Measurements from ENCODE around the gene UBXN10. TPM values are rescaled to one million over a fixed set of nuclear protein-coding genes. Genes with fewer than 3 reads are reported as not detected.

Gene UBXN10
- total RNA-seq, 1 donor from 2014 or later: 0.49 TPM

DNA sequence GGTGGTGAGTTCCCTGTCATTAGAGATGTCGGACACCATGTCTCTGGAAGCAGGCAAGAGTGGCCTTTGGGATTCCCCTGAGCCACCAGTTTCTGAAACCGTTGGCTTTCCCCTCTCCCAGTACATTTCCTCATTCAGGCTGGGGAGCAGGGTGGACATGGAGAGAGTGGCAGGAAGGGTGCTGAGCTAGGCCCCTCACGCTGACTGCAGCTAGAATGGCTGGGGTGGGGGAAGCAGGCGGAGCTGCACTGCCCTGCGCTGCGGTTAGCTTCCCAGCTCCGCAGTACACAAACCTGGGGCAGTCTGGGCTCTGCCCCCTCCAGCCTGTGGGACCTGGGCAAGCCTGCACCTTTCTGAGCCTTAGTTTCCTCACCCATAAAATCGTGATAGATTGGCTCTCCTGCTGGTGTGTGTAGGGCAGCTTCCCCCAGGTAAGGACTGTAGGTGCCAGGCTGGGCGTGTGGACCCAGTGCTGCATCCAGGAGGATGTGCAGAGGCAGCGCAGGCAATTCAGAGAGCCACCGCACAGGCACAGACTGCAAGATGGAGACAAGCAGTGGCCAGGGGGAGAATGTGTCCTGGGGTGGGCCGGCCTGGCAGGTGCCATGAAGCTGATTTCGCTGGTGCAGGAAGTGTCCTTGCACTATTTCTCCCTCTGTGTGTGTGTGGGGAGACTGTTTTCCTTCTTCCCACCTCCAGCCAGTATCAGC, 43.7 kb upstream of the UBXN10 start:
- DNase-seq: no peak
- TF ChIP-seq, protein P1, sequence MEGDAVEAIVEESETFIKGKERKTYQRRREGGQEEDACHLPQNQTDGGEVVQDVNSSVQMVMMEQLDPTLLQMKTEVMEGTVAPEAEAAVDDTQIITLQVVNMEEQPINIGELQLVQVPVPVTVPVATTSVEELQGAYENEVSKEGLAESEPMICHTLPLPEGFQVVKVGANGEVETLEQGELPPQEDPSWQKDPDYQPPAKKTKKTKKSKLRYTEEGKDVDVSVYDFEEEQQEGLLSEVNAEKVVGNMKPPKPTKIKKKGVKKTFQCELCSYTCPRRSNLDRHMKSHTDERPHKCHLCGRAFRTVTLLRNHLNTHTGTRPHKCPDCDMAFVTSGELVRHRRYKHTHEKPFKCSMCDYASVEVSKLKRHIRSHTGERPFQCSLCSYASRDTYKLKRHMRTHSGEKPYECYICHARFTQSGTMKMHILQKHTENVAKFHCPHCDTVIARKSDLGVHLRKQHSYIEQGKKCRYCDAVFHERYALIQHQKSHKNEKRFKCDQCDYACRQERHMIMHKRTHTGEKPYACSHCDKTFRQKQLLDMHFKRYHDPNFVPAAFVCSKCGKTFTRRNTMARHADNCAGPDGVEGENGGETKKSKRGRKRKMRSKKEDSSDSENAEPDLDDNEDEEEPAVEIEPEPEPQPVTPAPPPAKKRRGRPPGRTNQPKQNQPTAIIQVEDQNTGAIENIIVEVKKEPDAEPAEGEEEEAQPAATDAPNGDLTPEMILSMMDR (IDR thresholded peaks at IDR 0.05; ENCODE audit: partially characterized antibody, unreplicated experiment): no peak
- no peak overlapping the region for H3K4me3 Mint-ChIP-seq (ENCODE audit: unreplicated experiment)
- H3K27me3 Mint-ChIP-seq (ENCODE audit: unreplicated experiment): peaks cover 8% of the 10 kb centered on the region
- H3K27ac Mint-ChIP-seq (ENCODE audit: unreplicated experiment): no peak overlapping the region
- peaks cover 1% of the 10 kb centered on the region for H3K9me3 Mint-ChIP-seq (ENCODE audit: unreplicated experiment)
- H3K4me1 Mint-ChIP-seq (ENCODE audit: low read depth, unreplicated experiment): no peaks in the 10 kb centered on the region
- H3K36me3 Mint-ChIP-seq (ENCODE audit: unreplicated experiment): no peaks in the 10 kb centered on the region

DNA sequence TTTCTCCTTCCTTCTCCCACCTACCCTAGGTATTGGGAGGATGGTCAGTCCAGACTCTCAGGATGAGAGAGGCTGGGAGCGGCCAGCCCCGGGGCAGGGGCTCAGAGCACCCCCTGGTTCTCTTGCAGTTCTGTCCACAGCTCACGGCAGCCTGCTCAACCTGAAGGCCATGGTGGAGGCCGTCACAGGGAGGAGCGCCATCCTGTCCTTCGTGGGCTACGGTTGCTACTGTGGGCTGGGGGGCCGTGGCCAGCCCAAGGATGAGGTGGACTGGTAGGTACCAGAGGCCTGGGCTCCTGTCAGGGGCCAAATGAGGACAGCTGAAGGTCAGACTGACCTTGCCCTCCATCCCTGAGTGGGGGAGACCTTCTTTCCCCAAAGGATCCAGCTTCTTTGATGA, 42.6 kb upstream of the UBXN10 start:
- no peak overlapping the region for H3K4me3 Mint-ChIP-seq (ENCODE audit: unreplicated experiment)

DNA sequence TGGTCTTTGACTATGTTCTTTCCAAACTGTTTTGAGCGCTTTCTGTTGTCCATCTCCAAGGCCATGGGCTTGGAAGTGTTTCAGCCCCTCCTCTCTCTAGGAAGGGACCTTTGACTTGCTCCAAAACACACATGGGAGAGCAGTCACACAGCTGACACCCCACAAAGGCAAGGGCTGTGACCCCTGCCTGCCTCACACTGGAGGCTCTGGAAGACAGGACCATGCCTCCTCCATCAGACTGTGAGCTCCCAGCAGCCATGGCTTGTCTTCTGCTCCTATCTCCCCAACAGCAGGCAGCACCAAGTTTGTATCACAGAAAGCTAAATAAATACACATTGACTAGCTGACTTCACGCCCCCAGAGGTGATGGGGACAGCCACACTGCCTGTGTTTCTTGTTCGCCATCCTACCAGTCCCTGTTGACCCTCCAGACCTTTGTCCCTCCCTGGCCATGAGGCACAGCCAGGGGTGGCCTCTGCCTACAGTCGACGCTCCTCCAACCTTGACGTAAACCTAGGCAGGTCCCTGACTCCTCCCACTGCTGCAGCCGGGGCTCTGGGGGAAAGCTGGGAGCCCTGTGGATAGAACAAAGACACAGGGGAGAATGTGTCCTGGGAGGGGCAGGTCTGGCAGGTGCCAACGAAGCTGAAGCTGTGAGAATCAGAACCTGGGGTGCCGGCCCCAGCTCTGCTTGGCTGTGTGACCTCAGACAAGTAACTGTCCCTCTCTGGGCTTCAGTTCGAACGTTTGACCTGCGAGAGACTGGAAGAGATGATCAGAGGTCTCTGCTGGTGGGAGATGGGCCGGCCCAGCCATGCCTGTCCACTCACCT, 41.9 kb upstream of the UBXN10 start:
- Mint-ChIP-seq H3K9me3 (ENCODE audit: unreplicated experiment) (peaks cover 1% of the 10 kb centered on the region), H3K36me3 (ENCODE audit: unreplicated experiment) (no peaks in the 10 kb centered on the region), H3K27ac (ENCODE audit: unreplicated experiment) (no peak overlapping the region)

More for the DNA sequence above, 42.6 kb upstream of the UBXN10 start:
- TF ChIP-seq, protein P1 (IDR thresholded peaks at IDR 0.05; ENCODE audit: partially characterized antibody, unreplicated experiment): no peak
- no peaks in the 10 kb centered on the region for H3K36me3 Mint-ChIP-seq (ENCODE audit: unreplicated experiment)
- peaks cover 1% of the 10 kb centered on the region for H3K9me3 Mint-ChIP-seq (ENCODE audit: unreplicated experiment)
- H3K27ac Mint-ChIP-seq (ENCODE audit: unreplicated experiment): no peak overlapping the region
- DNase-seq: no peak
- H3K27me3 Mint-ChIP-seq (ENCODE audit: unreplicated experiment): peaks cover 8% of the 10 kb centered on the region
- no peaks in the 10 kb centered on the region for H3K4me1 Mint-ChIP-seq (ENCODE audit: low read depth, unreplicated experiment)

DNA sequence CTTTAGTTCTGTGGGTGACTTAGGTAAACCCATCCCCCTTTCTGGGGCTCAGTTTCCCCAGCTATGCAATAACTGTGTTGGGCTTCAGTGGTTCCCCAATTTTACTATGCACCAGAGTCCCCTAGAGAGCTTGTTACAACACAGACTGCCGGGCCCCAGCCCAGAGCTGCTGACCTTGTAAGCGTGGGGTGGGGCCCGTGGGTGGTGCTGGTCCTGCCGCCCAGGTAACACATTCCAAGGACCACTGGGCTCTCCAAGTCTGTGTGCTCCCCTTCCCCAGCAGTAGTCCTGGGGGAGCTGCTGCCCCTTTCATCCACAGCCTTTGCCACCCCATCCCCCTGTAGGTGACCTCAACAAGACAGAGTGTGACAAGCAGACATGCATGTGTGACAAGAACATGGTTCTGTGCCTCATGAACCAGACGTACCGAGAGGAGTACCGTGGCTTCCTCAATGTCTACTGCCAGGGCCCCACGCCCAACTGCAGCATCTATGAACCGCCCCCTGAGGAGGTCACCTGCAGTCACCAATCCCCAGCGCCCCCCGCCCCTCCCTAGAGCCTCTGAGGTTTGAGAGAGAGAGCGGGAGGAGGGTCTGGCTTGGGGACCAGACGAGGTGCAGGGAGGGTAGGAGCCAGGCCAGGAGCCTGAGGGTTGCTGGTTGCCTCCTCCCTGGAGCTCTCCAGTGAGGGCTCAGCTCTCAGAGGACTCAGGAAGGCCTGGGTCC, 37.9 kb upstream of the UBXN10 start:
- peaks cover 5% of the 10 kb centered on the region for H3K27me3 Mint-ChIP-seq (ENCODE audit: unreplicated experiment)
- H3K27ac Mint-ChIP-seq (ENCODE audit: unreplicated experiment): no peak overlapping the region
- TF ChIP-seq, protein P1 (IDR thresholded peaks at IDR 0.05; ENCODE audit: partially characterized antibody, unreplicated experiment): no peak
- no peaks in the 10 kb centered on the region for H3K4me1 Mint-ChIP-seq (ENCODE audit: low read depth, unreplicated experiment)
- no peak overlapping the region for H3K4me3 Mint-ChIP-seq (ENCODE audit: unreplicated experiment)
- no peaks in the 10 kb centered on the region for H3K36me3 Mint-ChIP-seq (ENCODE audit: unreplicated experiment)
- peak; percentile 11 for DNase-seq
- peaks cover 1% of the 10 kb centered on the region for H3K9me3 Mint-ChIP-seq (ENCODE audit: unreplicated experiment)

More for the DNA sequence above, 41.9 kb upstream of the UBXN10 start:
- H3K4me1 Mint-ChIP-seq (ENCODE audit: low read depth, unreplicated experiment): no peaks in the 10 kb centered on the region
- TF ChIP-seq, protein P1 (IDR thresholded peaks at IDR 0.05; ENCODE audit: partially characterized antibody, unreplicated experiment): no peak
- DNase-seq: no peak
- no peak overlapping the region for H3K4me3 Mint-ChIP-seq (ENCODE audit: unreplicated experiment)
- peaks cover 8% of the 10 kb centered on the region for H3K27me3 Mint-ChIP-seq (ENCODE audit: unreplicated experiment)
